ENCODE data around the gene TFCP2L1.

- TF ChIP-seq CTCF (IDR thresholded peaks at IDR 0.05; ENCODE audit: low read depth, low read length, missing input control) (no peak), TAF1 (conservative IDR thresholded peaks at IDR 0.05) (no peak), JUND (IDR thresholded peaks at IDR 0.05) (no peak), EGR1 (IDR thresholded peaks at IDR 0.05; ENCODE audit: low read depth in 2 of 2) (no peak), GABPA (IDR thresholded peaks at IDR 0.05 in 1 of 2, conservative IDR thresholded peaks at IDR 0.05 in 1 of 2) (no peak), REST (IDR thresholded peaks at IDR 0.05) (no peak), FOXA1 (IDR thresholded peaks at IDR 0.05) (no peak), NR2F2 (IDR thresholded peaks at IDR 0.05) (no peak), RAD21 (IDR thresholded peaks at IDR 0.05) (no peak), MAX (IDR thresholded peaks at IDR 0.05) (no peak)
These were observed 40.4 kb downstream of the TFCP2L1 start for GRCh38 chr2:121244616-121245015.

Data from liver (tissue), 3 donors.